ENCODE data around the gene RHOV. TPM values are rescaled to one million over a fixed set of nuclear protein-coding genes. Genes with fewer than 3 reads are reported as not detected.

Gene RHOV
- total RNA-seq, 1 donor from 2014 or later = not detected

- H3K9me3 ChIP-seq = no peaks in the 10 kb centered on the region
- H3K36me3 ChIP-seq = no peaks in the 10 kb centered on the region
- no peaks in the 10 kb centered on the region for H3K27me3 ChIP-seq
- ATAC-seq (no peak), DNase-seq (no peak)
- H3K4me3 ChIP-seq = no peak within 1 kb of the TSS
- TF ChIP-seq, protein P1, sequence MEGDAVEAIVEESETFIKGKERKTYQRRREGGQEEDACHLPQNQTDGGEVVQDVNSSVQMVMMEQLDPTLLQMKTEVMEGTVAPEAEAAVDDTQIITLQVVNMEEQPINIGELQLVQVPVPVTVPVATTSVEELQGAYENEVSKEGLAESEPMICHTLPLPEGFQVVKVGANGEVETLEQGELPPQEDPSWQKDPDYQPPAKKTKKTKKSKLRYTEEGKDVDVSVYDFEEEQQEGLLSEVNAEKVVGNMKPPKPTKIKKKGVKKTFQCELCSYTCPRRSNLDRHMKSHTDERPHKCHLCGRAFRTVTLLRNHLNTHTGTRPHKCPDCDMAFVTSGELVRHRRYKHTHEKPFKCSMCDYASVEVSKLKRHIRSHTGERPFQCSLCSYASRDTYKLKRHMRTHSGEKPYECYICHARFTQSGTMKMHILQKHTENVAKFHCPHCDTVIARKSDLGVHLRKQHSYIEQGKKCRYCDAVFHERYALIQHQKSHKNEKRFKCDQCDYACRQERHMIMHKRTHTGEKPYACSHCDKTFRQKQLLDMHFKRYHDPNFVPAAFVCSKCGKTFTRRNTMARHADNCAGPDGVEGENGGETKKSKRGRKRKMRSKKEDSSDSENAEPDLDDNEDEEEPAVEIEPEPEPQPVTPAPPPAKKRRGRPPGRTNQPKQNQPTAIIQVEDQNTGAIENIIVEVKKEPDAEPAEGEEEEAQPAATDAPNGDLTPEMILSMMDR (IDR thresholded peaks at IDR 0.05) = no peak
- no peak within 1 kb of the TSS for H3K27ac ChIP-seq
- no peaks in the 10 kb centered on the region for H3K4me1 ChIP-seq
- intact Hi-C loops (cut with DNase I) = no loop called here
These were observed 45.5 kb downstream of the RHOV start, which contains the start of gene PPP1R14D for GRCh38 chr15:40828447-40829036. TSS of gene PPP1R14D (minus strand) at chr15:40828708. CDS start at chr15:40828641, 67 bp downstream.

DNA sequence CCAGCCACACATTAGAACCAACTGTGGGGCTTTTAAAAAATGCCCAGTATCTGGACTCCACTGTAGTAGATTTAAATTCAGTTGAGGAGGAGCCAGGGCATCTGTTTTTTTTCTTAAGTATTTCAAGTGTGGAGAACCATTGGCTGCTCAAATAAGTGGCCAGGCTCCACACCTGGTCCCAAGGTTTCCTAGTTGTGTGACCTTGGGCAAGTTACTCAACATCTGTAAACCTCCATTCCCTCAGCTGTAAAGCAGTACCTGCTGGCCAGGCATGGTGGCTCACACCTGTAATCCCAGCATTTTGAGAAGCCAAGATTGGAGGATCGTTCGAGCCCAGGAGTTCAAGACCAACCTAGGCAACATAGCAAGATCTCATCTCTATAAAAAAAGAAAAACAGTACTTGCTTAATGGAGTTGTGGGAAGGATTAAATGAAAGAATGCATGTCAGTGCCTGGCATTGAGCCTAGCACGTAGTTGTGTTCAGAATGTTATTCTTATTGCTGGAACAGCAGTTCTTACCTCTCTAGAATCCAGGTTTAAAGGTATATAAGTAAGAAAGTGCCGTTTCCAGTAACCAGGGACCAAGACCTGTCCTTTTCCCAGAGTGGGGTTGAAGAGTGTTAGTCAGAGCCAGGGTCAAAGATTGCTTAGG is 47.5 kb downstream of the RHOV start:
- DNase-seq = no peak

GRCh38 chr15:40825661-40826422 is 48.2 kb downstream of the RHOV start:
- H3K27ac ChIP-seq = no peak overlapping the region
- no peak overlapping the region for H3K4me3 ChIP-seq
- H3K9me3 ChIP-seq = no peaks in the 10 kb centered on the region
- TF ChIP-seq, protein P1 (IDR thresholded peaks at IDR 0.05) = no peak
- no peaks in the 10 kb centered on the region for H3K36me3 ChIP-seq
- no peak for DNase-seq
- intact Hi-C loops (cut with DNase I) = no loop called here
- H3K4me1 ChIP-seq = no peaks in the 10 kb centered on the region
- peak; percentile 55 for ATAC-seq
- H3K27me3 ChIP-seq = no peaks in the 10 kb centered on the region

More for the DNA sequence above, 47.5 kb downstream of the RHOV start:
- Histone ChIP-seq H3K36me3 (no peaks in the 10 kb centered on the region), H3K27me3 (no peaks in the 10 kb centered on the region), H3K4me1 (no peaks in the 10 kb centered on the region), H3K27ac (no peak overlapping the region), H3K4me3 (no peak overlapping the region), H3K9me3 (no peaks in the 10 kb centered on the region)
- TF ChIP-seq, protein P1 (IDR thresholded peaks at IDR 0.05) = no peak
- intact Hi-C loops (cut with DNase I) = no loop called here
- no peak for ATAC-seq

- Histone ChIP-seq H3K4me1 (no peaks in the 10 kb centered on the region), H3K27ac (no peak overlapping the region), H3K4me3 (no peak overlapping the region), H3K27me3 (no peaks in the 10 kb centered on the region), H3K36me3 (no peaks in the 10 kb centered on the region), H3K9me3 (no peaks in the 10 kb centered on the region)
- ATAC-seq = no peak
- intact Hi-C loops (cut with DNase I) = no loop called here
- no peak for DNase-seq
- TF ChIP-seq, protein P1 (IDR thresholded peaks at IDR 0.05) = no peak
These were observed 50.3 kb downstream of the RHOV start for GRCh38 chr15:40823572-40824343.

Other genes with a start within 250 kb of the RHOV start
- gene RAD51, start 179.1 kb downstream of the RHOV start, total RNA-seq = 0.98 TPM
- 77.1 TPM for gene RMDN3, start 119.0 kb downstream of the RHOV start, total RNA-seq
- gene GCHFR, start 110.2 kb downstream of the RHOV start, total RNA-seq = 55.2 TPM
- 0.96 TPM for gene C15orf62, start 104.3 kb downstream of the RHOV start, total RNA-seq
- gene ZFYVE19, start 67.1 kb downstream of the RHOV start, total RNA-seq = 26.7 TPM
- 30.7 TPM for gene DNAJC17, start 66.8 kb downstream of the RHOV start, total RNA-seq
- 1.3 TPM for gene PPP1R14D, start 45.5 kb downstream of the RHOV start, total RNA-seq
- gene SPINT1, start 30.2 kb downstream of the RHOV start, total RNA-seq = 96.8 TPM
- 24.5 TPM for gene VPS18, start 20.2 kb upstream of the RHOV start, total RNA-seq
- 22.0 TPM for gene DLL4, start 55.1 kb upstream of the RHOV start, total RNA-seq
- gene CHAC1, start 79.2 kb upstream of the RHOV start, total RNA-seq = 4.4 TPM
- 35.6 TPM for gene INO80, start 242.0 kb upstream of the RHOV start, total RNA-seq

Measured in upper lobe of right lung (tissue), 1 donor.